ENCODE data around the gene EZR.

DNA sequence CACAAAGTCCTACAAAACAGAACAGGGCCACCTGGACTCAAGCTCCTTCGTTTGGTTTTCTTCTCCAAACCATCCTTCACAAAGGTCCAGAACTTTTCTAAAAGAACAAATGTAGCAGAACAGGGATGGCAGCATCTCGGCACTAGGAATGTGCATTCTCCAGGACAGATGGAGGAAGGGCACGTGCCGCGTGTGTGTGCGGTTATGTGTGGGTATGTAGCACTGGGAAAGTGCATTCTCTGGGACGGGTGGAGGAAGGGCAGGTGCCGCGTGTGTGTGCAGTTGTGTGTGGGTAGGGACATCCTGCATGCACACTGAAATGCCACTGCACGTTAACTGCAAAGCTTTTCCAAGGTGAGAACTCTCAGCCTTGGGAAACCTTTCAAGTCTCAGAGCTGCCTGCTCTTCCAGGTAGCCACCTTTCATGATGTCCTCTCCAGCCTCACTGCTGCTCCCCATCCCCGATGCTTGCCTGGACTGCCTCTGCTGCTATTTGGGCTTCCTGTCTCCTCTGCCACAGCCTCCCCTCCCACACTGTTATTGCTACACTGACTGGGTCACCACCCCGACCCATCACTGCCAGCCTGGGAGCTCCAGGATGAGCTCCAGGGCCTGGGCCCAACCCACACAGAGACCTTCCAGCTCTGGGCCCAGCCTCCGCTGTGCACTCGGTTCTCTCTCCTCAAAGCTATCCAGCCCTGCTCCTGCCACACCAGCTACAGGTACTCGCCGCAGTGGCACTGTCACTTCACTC lies 47.6 kb downstream of the EZR start:
- TF ChIP-seq, protein P1, sequence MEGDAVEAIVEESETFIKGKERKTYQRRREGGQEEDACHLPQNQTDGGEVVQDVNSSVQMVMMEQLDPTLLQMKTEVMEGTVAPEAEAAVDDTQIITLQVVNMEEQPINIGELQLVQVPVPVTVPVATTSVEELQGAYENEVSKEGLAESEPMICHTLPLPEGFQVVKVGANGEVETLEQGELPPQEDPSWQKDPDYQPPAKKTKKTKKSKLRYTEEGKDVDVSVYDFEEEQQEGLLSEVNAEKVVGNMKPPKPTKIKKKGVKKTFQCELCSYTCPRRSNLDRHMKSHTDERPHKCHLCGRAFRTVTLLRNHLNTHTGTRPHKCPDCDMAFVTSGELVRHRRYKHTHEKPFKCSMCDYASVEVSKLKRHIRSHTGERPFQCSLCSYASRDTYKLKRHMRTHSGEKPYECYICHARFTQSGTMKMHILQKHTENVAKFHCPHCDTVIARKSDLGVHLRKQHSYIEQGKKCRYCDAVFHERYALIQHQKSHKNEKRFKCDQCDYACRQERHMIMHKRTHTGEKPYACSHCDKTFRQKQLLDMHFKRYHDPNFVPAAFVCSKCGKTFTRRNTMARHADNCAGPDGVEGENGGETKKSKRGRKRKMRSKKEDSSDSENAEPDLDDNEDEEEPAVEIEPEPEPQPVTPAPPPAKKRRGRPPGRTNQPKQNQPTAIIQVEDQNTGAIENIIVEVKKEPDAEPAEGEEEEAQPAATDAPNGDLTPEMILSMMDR (IDR thresholded peaks at IDR 0.05): no peak
- TF ChIP-seq POLR2A (IDR thresholded peaks at IDR 0.05): no peak
